HepG2 (cell line): ENCODE data around the gene DCAF7. TPM values are rescaled to one million over a fixed set of nuclear protein-coding genes. Genes with fewer than 3 reads are reported as not detected.

ENCODE experiments used
- ATRX ChIP-seq: sonication (generic); formaldehyde crosslinking; IDR thresholded peaks from 2 replicates; pipeline ENCODE4 v1.4.0; 2020; ENCODE audit warnings: missing genetic modification reagents, borderline replicate concordance
- BCL6 ChIP-seq: IDR thresholded peaks from 2 replicates; pipeline ENCODE4 v1.6.1; 2016; ENCODE audit warnings: missing genetic modification reagents, missing compliant biosample characterization
- HDAC6 ChIP-seq: fragments of 200-600 bp; sonication (generic); IDR thresholded peaks from 2 replicates; pipeline ENCODE4 v1.7.0; 2017; ENCODE audit warnings: mild to moderate bottlenecking, antibody characterized with exemption, low read length, low read depth
- KDM4B ChIP-seq: sonication (generic); formaldehyde crosslinking; IDR thresholded peaks from 2 replicates; pipeline ENCODE4 v1.4.0; 2020; ENCODE audit warnings: missing genetic modification reagents
- MTA3 ChIP-seq: sonication (generic); formaldehyde crosslinking; IDR thresholded peaks from 2 replicates; pipeline ENCODE4 v1.4.0; 2020; ENCODE audit warnings: missing genetic modification reagents
- MTF1 ChIP-seq: sonication (generic); formaldehyde crosslinking; IDR thresholded peaks from 2 replicates; pipeline ENCODE4 v1.5.0; 2020; ENCODE audit warnings: missing genetic modification reagents
- PLRG1 ChIP-seq: fragments of 450-650 bp; conservative IDR thresholded peaks from 2 replicates; pipeline ENCODE4 v1.6.1; 2016
- RFX1 ChIP-seq: fragments of 450-650 bp; IDR thresholded peaks from 2 replicates; pipeline ENCODE4 v1.6.1; 2017
- SIX1 ChIP-seq: sonication (generic); formaldehyde crosslinking; IDR thresholded peaks from 2 replicates; pipeline ENCODE4 v1.4.0; 2020; ENCODE audit warnings: missing genetic modification reagents, borderline replicate concordance
- SNRNP70 ChIP-seq: fragments of 200-400 bp; formaldehyde crosslinking; IDR thresholded peaks from 2 replicates; pipeline ENCODE4 v1.6.1; 2017; ENCODE audit warnings: mild to moderate bottlenecking, low read depth, low read length, moderate library complexity
- ZNF441 ChIP-seq: sonication (generic); formaldehyde crosslinking; IDR thresholded peaks from 2 replicates; pipeline ENCODE4 v1.7.0; 2021; ENCODE audit warnings: missing genetic modification reagents, borderline replicate concordance
- ZNF572 ChIP-seq: sonication (generic); formaldehyde crosslinking; IDR thresholded peaks from 2 replicates; pipeline ENCODE4 v1.5.1; 2020; ENCODE audit warnings: mild to moderate bottlenecking, missing genetic modification reagents
- polyA plus RNA-seq, 8 experiments: library from polyadenylated mRNA; depleted of rRNA in 3 of 8; stranded (reverse) in 7 of 8; unstranded in 1 of 8; fragments of >200 nt; fragmentation: Illumina TruSeq in 4 of 8; extraction: Trizol in 4 of 8; gene quantifications; 2 replicates each; pipeline versions ENCODE4 v1.2.1 to v1.2.3, GENCODE V29; 2011 to 2016; ENCODE audit warnings: low read depth in 4 of 8, missing spikeins in 1 of 8, mixed read lengths in 1 of 8; ENCODE audit not compliant: insufficient read depth in 1 of 8
- total RNA-seq, 5 experiments: library from RNA; depleted of rRNA; stranded (reverse); fragments of >200 nt; fragmentation: Illumina TruSeq; extraction: Trizol; gene quantifications; 2 replicates each; pipeline ENCODE4 v1.2.3, GENCODE V29; 2016; ENCODE audit warnings: low read depth in 1 of 5
- TF ChIP-seq, protein P1 (sequence below): IDR thresholded peaks from 2 replicates; pipeline ENCODE4 v1.6.1; 2016; ENCODE audit warnings: low read depth, control low read depth
- TF ChIP-seq, protein P2 (sequence below): sonication (generic); formaldehyde crosslinking; IDR thresholded peaks from 2 replicates; pipeline ENCODE4 v1.5.1; 2020; ENCODE audit warnings: mild to moderate bottlenecking, moderate library complexity, missing genetic modification reagents
- TF ChIP-seq, protein P3 (sequence below): sonication (generic); formaldehyde crosslinking; IDR thresholded peaks from 2 replicates; pipeline ENCODE4 v1.8.0; 2022; ENCODE audit warnings: mild to moderate bottlenecking, missing genetic modification reagents, borderline replicate concordance
- TF ChIP-seq, protein P4 (sequence below): IDR thresholded peaks from 2 replicates; pipeline ENCODE4 v1.4.0; 2020; ENCODE audit warnings: mild to moderate bottlenecking, missing genetic modification reagents
- TF ChIP-seq, protein P5 (sequence below): sonication (generic); formaldehyde crosslinking; IDR thresholded peaks from 2 replicates; pipeline ENCODE4 v1.4.0; 2020; ENCODE audit warnings: missing genetic modification reagents

Gene DCAF7
- total and polyA plus RNA-seq, 2 of the 13 experiments (the other 11 are each of a cell fraction or from before 2014, with no cell fraction given), result 55.2 to 73.4 TPM

DNA sequence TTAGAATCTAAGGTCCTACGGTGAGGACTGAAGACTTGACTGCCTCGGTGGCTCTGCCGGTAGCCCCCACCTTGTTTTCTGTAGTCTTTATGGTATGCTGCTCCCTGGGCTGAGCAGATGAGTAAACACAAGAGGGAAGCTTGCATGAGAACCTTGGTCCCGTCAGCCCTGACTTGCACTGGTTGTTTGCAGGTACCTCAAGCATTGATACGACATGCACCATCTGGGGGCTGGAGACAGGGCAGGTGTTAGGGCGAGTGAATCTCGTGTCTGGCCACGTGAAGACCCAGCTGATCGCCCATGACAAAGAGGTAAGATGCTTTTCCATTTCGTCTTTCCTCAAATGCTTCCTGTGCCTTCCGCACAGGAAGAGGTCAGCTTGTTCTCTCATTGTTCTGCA is 29.4 kb downstream of the DCAF7 start (continued):
- TF ChIP-seq ZNF572 (CRISPR knock-in tag) (peak; percentile 52; the same call in 1 of the 2 replicates), SNRNP70 (no peak), MTA3 (CRISPR knock-in tag) (no peak), SIX1 (CRISPR knock-in tag) (no peak), PLRG1 (no peak), KDM4B (CRISPR knock-in tag) (peak; percentile 57; the same call in 1 of the 2 replicates), BCL6 (CRISPR knock-in tag) (peak; percentile 17; the same call in 1 of the 2 replicates), MTF1 (no peak), ZNF441 (peak; percentile 53; the same call in 1 of the 2 replicates), HDAC6 (no peak), RFX1 (no peak), ATRX (no peak)
- TF ChIP-seq, protein P1, sequence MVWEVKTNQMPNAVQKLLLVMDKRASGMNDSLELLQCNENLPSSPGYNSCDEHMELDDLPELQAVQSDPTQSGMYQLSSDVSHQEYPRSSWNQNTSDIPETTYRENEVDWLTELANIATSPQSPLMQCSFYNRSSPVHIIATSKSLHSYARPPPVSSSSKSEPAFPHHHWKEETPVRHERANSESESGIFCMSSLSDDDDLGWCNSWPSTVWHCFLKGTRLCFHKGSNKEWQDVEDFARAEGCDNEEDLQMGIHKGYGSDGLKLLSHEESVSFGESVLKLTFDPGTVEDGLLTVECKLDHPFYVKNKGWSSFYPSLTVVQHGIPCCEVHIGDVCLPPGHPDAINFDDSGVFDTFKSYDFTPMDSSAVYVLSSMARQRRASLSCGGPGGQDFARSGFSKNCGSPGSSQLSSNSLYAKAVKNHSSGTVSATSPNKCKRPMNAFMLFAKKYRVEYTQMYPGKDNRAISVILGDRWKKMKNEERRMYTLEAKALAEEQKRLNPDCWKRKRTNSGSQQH, result no peak
- TF ChIP-seq, protein P2, sequence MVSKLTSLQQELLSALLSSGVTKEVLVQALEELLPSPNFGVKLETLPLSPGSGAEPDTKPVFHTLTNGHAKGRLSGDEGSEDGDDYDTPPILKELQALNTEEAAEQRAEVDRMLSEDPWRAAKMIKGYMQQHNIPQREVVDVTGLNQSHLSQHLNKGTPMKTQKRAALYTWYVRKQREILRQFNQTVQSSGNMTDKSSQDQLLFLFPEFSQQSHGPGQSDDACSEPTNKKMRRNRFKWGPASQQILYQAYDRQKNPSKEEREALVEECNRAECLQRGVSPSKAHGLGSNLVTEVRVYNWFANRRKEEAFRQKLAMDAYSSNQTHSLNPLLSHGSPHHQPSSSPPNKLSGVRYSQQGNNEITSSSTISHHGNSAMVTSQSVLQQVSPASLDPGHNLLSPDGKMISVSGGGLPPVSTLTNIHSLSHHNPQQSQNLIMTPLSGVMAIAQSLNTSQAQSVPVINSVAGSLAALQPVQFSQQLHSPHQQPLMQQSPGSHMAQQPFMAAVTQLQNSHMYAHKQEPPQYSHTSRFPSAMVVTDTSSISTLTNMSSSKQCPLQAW (CRISPR knock-in tag), result peak; percentile 69; the same call in 1 of the 2 replicates
- TF ChIP-seq, protein P3, sequence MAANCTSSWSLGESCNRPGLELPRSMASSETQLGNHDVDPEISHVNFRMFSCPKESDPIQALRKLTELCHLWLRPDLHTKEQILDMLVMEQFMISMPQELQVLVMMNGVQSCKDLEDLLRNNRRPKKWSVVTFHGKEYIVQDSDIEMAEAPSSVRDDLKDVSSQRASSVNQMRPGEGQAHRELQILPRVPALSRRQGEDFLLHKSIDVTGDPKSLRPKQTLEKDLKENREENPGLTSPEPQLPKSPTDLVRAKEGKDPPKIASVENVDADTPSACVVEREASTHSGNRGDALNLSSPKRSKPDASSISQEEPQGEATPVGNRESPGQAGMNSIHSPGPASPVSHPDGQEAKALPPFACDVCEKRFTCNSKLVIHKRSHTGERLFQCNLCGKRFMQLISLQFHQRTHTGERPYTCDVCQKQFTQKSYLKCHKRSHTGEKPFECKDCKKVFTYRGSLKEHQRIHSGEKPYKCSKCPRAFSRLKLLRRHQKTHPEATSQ (CRISPR knock-in tag), result no peak
- TF ChIP-seq, protein P4, sequence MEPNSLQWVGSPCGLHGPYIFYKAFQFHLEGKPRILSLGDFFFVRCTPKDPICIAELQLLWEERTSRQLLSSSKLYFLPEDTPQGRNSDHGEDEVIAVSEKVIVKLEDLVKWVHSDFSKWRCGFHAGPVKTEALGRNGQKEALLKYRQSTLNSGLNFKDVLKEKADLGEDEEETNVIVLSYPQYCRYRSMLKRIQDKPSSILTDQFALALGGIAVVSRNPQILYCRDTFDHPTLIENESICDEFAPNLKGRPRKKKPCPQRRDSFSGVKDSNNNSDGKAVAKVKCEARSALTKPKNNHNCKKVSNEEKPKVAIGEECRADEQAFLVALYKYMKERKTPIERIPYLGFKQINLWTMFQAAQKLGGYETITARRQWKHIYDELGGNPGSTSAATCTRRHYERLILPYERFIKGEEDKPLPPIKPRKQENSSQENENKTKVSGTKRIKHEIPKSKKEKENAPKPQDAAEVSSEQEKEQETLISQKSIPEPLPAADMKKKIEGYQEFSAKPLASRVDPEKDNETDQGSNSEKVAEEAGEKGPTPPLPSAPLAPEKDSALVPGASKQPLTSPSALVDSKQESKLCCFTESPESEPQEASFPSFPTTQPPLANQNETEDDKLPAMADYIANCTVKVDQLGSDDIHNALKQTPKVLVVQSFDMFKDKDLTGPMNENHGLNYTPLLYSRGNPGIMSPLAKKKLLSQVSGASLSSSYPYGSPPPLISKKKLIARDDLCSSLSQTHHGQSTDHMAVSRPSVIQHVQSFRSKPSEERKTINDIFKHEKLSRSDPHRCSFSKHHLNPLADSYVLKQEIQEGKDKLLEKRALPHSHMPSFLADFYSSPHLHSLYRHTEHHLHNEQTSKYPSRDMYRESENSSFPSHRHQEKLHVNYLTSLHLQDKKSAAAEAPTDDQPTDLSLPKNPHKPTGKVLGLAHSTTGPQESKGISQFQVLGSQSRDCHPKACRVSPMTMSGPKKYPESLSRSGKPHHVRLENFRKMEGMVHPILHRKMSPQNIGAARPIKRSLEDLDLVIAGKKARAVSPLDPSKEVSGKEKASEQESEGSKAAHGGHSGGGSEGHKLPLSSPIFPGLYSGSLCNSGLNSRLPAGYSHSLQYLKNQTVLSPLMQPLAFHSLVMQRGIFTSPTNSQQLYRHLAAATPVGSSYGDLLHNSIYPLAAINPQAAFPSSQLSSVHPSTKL (CRISPR knock-in tag), result peak; percentile 68
- TF ChIP-seq, protein P5, sequence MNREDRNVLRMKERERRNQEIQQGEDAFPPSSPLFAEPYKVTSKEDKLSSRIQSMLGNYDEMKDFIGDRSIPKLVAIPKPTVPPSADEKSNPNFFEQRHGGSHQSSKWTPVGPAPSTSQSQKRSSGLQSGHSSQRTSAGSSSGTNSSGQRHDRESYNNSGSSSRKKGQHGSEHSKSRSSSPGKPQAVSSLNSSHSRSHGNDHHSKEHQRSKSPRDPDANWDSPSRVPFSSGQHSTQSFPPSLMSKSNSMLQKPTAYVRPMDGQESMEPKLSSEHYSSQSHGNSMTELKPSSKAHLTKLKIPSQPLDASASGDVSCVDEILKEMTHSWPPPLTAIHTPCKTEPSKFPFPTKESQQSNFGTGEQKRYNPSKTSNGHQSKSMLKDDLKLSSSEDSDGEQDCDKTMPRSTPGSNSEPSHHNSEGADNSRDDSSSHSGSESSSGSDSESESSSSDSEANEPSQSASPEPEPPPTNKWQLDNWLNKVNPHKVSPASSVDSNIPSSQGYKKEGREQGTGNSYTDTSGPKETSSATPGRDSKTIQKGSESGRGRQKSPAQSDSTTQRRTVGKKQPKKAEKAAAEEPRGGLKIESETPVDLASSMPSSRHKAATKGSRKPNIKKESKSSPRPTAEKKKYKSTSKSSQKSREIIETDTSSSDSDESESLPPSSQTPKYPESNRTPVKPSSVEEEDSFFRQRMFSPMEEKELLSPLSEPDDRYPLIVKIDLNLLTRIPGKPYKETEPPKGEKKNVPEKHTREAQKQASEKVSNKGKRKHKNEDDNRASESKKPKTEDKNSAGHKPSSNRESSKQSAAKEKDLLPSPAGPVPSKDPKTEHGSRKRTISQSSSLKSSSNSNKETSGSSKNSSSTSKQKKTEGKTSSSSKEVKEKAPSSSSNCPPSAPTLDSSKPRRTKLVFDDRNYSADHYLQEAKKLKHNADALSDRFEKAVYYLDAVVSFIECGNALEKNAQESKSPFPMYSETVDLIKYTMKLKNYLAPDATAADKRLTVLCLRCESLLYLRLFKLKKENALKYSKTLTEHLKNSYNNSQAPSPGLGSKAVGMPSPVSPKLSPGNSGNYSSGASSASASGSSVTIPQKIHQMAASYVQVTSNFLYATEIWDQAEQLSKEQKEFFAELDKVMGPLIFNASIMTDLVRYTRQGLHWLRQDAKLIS (CRISPR knock-in tag), result no peak
- TF ChIP-seq, all 625 proteins: peak for 161
